Measurements from ENCODE around the gene TMTC2. TPM values are rescaled to one million over a fixed set of nuclear protein-coding genes. Genes with fewer than 3 reads are reported as not detected.

TMTC2 gene
- total RNA-seq, 1 donor from 2014 or later: 99.3 TPM

GRCh38 chr12:82780517-82780916 lies 93.8 kb downstream of the TMTC2 start:
- TF ChIP-seq, protein P1, sequence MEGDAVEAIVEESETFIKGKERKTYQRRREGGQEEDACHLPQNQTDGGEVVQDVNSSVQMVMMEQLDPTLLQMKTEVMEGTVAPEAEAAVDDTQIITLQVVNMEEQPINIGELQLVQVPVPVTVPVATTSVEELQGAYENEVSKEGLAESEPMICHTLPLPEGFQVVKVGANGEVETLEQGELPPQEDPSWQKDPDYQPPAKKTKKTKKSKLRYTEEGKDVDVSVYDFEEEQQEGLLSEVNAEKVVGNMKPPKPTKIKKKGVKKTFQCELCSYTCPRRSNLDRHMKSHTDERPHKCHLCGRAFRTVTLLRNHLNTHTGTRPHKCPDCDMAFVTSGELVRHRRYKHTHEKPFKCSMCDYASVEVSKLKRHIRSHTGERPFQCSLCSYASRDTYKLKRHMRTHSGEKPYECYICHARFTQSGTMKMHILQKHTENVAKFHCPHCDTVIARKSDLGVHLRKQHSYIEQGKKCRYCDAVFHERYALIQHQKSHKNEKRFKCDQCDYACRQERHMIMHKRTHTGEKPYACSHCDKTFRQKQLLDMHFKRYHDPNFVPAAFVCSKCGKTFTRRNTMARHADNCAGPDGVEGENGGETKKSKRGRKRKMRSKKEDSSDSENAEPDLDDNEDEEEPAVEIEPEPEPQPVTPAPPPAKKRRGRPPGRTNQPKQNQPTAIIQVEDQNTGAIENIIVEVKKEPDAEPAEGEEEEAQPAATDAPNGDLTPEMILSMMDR (IDR thresholded peaks at IDR 0.05; ENCODE audit: partially characterized antibody, unreplicated experiment): no peak
- Mint-ChIP-seq H3K4me1 (ENCODE audit: low read depth, unreplicated experiment) (peaks cover 30% of the 10 kb centered on the region), H3K27me3 (ENCODE audit: unreplicated experiment) (no peaks in the 10 kb centered on the region), H3K36me3 (ENCODE audit: unreplicated experiment) (no peaks in the 10 kb centered on the region), H3K4me3 (ENCODE audit: unreplicated experiment) (no peak overlapping the region), H3K27ac (ENCODE audit: unreplicated experiment) (no peak overlapping the region), H3K9me3 (ENCODE audit: unreplicated experiment) (no peaks in the 10 kb centered on the region)
- DNase-seq: no peak

DNA sequence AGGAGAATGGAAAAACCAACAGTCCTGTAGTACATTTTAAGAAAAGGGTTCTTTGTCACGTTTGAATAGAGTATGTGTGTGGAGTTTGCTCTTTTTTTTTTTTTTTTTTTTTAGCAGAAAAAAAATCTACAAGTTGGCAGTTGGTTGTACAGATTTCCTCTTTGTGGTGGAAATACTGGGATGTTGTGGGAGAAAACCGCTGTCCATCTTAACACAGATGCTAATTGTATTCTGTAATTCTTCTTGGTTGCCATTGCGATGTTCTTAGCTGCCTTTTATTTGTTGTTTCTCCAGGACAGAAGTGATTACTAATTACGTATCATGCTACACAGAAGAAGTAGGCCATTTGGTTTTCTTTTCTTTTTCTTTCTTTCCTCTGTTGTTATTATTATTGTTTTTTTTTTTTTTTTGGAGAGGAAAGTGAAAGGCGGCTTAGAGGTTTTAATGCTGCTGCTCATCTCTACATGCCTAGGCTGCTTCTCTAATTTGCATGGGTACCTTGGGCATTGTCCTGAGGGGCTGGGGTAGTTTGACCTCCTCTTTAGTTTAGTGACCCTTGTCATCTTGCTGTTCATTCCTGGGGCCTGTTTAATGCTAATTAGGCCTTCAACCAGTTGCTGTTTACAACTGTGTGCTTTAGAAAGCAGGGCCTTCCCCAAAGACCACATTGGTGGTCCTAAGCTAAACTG lies 94.7 kb downstream of the TMTC2 start:
- no peak overlapping the region for H3K27ac Mint-ChIP-seq (ENCODE audit: unreplicated experiment)
- H3K4me3 Mint-ChIP-seq (ENCODE audit: unreplicated experiment): no peak overlapping the region

GRCh38 chr12:82783435-82783834 lies 96.7 kb downstream of the TMTC2 start:
- DNase-seq: no peak
- H3K36me3 Mint-ChIP-seq (ENCODE audit: unreplicated experiment): no peaks in the 10 kb centered on the region
- H3K4me1 Mint-ChIP-seq (ENCODE audit: low read depth, unreplicated experiment): peaks cover 26% of the 10 kb centered on the region
- no peaks in the 10 kb centered on the region for H3K27me3 Mint-ChIP-seq (ENCODE audit: unreplicated experiment)
- TF ChIP-seq, protein P1 (IDR thresholded peaks at IDR 0.05; ENCODE audit: partially characterized antibody, unreplicated experiment): no peak
- H3K4me3 Mint-ChIP-seq (ENCODE audit: unreplicated experiment): no peak overlapping the region
- no peaks in the 10 kb centered on the region for H3K9me3 Mint-ChIP-seq (ENCODE audit: unreplicated experiment)
- H3K27ac Mint-ChIP-seq (ENCODE audit: unreplicated experiment): no peak overlapping the region

More for the DNA sequence above, 94.7 kb downstream of the TMTC2 start:
- H3K9me3 Mint-ChIP-seq (ENCODE audit: unreplicated experiment): no peaks in the 10 kb centered on the region
- no peak for DNase-seq
- TF ChIP-seq, protein P1 (IDR thresholded peaks at IDR 0.05; ENCODE audit: partially characterized antibody, unreplicated experiment): no peak
- no peaks in the 10 kb centered on the region for H3K27me3 Mint-ChIP-seq (ENCODE audit: unreplicated experiment)
- no peaks in the 10 kb centered on the region for H3K36me3 Mint-ChIP-seq (ENCODE audit: unreplicated experiment)
- H3K4me1 Mint-ChIP-seq (ENCODE audit: low read depth, unreplicated experiment): peaks cover 30% of the 10 kb centered on the region

DNA sequence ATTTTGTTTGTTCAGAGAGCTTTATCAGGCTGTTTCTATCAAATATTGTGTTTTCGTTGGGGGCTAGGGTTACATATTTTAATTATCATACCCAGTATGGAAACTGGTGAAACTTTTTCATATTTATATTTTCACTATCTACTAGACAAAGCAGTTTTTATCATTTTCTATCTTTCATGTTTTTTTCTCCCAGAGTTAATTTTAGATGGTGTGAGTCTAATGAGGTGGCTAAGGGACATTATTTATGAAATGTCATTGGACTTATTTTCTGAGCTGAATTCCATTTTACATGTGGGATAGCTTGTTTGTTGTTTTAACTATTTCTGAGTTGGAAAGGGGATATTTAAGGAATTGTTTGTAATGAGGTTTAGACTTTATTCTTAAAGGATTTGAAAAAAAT lies 100.3 kb downstream of the TMTC2 start:
- Mint-ChIP-seq H3K27me3 (ENCODE audit: unreplicated experiment) (no peaks in the 10 kb centered on the region), H3K9me3 (ENCODE audit: unreplicated experiment) (no peaks in the 10 kb centered on the region), H3K36me3 (ENCODE audit: unreplicated experiment) (no peaks in the 10 kb centered on the region), H3K4me3 (ENCODE audit: unreplicated experiment) (no peak overlapping the region), H3K4me1 (ENCODE audit: low read depth, unreplicated experiment) (peaks cover 13% of the 10 kb centered on the region), H3K27ac (ENCODE audit: unreplicated experiment) (no peak overlapping the region)
- DNase-seq: no peak
- TF ChIP-seq, protein P1 (IDR thresholded peaks at IDR 0.05; ENCODE audit: partially characterized antibody, unreplicated experiment): no peak

DNA sequence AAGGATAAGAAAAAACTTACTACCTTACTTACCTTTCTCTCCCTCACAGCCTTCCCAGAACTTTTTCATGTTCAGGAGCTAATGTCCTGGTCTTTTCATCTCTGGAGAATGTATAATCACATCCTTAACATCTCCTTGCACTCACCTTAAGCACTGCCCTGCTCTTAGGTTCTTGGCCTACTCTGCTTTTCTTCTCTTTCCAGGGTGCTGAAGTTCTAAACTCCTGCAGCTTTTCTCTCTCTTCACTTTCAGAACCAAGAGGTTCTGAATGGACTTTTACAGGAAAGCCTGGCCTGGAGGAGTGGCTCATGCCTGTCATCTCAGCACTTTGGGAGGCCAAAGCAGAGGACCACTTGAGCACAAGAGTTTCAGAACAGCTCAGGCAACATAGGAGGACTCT lies 101.9 kb downstream of the TMTC2 start:
- no peak for DNase-seq
- no peak overlapping the region for H3K27ac Mint-ChIP-seq (ENCODE audit: unreplicated experiment)
- no peaks in the 10 kb centered on the region for H3K9me3 Mint-ChIP-seq (ENCODE audit: unreplicated experiment)
- no peaks in the 10 kb centered on the region for H3K36me3 Mint-ChIP-seq (ENCODE audit: unreplicated experiment)
- H3K27me3 Mint-ChIP-seq (ENCODE audit: unreplicated experiment): no peaks in the 10 kb centered on the region
- no peak overlapping the region for H3K4me3 Mint-ChIP-seq (ENCODE audit: unreplicated experiment)
- TF ChIP-seq, protein P1 (IDR thresholded peaks at IDR 0.05; ENCODE audit: partially characterized antibody, unreplicated experiment): no peak
- H3K4me1 Mint-ChIP-seq (ENCODE audit: low read depth, unreplicated experiment): peaks cover 7% of the 10 kb centered on the region

All from glutamatergic neuron (in vitro differentiated cells).